A673 (cell line): ENCODE data around the gene ZER1. TPM values are rescaled to one million over a fixed set of nuclear protein-coding genes. Genes with fewer than 3 reads are reported as not detected.

ENCODE experiments used
- BruUV-seq: library from RNA; stranded (reverse); fragments of 400-500 nt; replicated peaks from 2 replicates; lab custom pipeline; 2021; lab: Mats Ljungman, UMichigan
- CTCF ChIA-PET: fragments of 300-600 bp; sonication (Branson Sonifier 250); formaldehyde crosslinking; loops from one replicate; lab custom pipeline; 2022; ENCODE audit warnings: antibody characterized with exemption; lab: Charles Lee
- POLR2A ChIA-PET: fragments of 300-600 bp; sonication (Branson Sonifier 250); formaldehyde crosslinking; loops from one replicate; lab custom pipeline; 2022; ENCODE audit warnings: antibody characterized with exemption; ENCODE audit not compliant: low non-redundant PET; lab: Charles Lee
- DNase-seq: peaks from one replicate; pipeline ENCODE4 v3.0.0-alpha.2; 2015; ENCODE audit warnings: low spot score
- H3K27ac ChIP-seq: fragments of 200-600 bp; sonication (generic); 2 replicates; pipeline ENCODE4 v1.5.1; 2016; ENCODE audit warnings: mixed run types, low read depth, mild to moderate bottlenecking, mixed read lengths, antibody characterized with exemption, low read length; ENCODE audit not compliant: poor library complexity, severe bottlenecking
- H3K27me3 ChIP-seq: fragments of 200-600 bp; sonication (generic); replicated peaks from 2 replicates; pipeline ENCODE4 v1.6.1; 2017; ENCODE audit warnings: mixed run types, low read depth, mild to moderate bottlenecking, mixed read lengths, antibody characterized with exemption, low read length; ENCODE audit not compliant: insufficient read depth, poor library complexity
- H3K36me3 ChIP-seq: fragments of 200-600 bp; sonication (generic); 2 replicates; pipeline ENCODE4 v1.6.1; 2016; ENCODE audit warnings: mixed run types, mild to moderate bottlenecking, mixed read lengths, antibody characterized with exemption, low read length; ENCODE audit not compliant: insufficient read depth, poor library complexity, severe bottlenecking
- H3K4me1 ChIP-seq: fragments of 200-600 bp; sonication (generic); 2 replicates; pipeline ENCODE4 v1.6.1; 2017; ENCODE audit warnings: mixed run types, mild to moderate bottlenecking, mixed read lengths, antibody characterized with exemption, low read length; ENCODE audit not compliant: insufficient read depth, poor library complexity, severe bottlenecking
- H3K4me3 ChIP-seq: fragments of 200-600 bp; sonication (generic); 2 replicates; pipeline ENCODE4 v1.5.1; 2016; ENCODE audit warnings: low read depth, mixed run types, mild to moderate bottlenecking, mixed read lengths, low read length; ENCODE audit not compliant: poor library complexity, severe bottlenecking
- H3K9me3 ChIP-seq: fragments of 200-600 bp; sonication (generic); 2 replicates; pipeline ENCODE4 v1.6.1; 2016; ENCODE audit warnings: mixed run types, low read depth, mild to moderate bottlenecking, mixed read lengths, antibody characterized with exemption, low read length; ENCODE audit not compliant: poor library complexity, severe bottlenecking
- EZH2 ChIP-seq: fragments of 200-600 bp; sonication (generic); IDR thresholded peaks from 2 replicates; pipeline ENCODE4 v1.6.1; 2017; ENCODE audit warnings: borderline replicate concordance, low read depth, mild to moderate bottlenecking, mixed read lengths, antibody characterized with exemption, low read length; ENCODE audit not compliant: poor library complexity, severe bottlenecking
- intact Hi-C: fragments of 100-400 bp; cut with micrococcal nuclease; formaldehyde crosslinking; loops from one replicate; pipeline ENCODE4 v1.10.0; 2022; ENCODE audit not compliant: unreplicated experiment
- total RNA-seq: library from RNA; stranded (reverse); gene quantifications from 2 replicates; pipeline ENCODE4 v1.2.3, GENCODE V29; 2021
- TF ChIP-seq, protein P1 (sequence below): fragments of 300-800, 200-600 bp; sonication (generic); conservative IDR thresholded peaks from 2 replicates; pipeline ENCODE4 v1.5.1; 2017; ENCODE audit warnings: low read depth, mild to moderate bottlenecking, antibody characterized with exemption, low read length, moderate library complexity, mixed read lengths

The ZER1 gene
- total RNA-seq, 1 experiment from 2014 or later: 12.9 TPM

DNA sequence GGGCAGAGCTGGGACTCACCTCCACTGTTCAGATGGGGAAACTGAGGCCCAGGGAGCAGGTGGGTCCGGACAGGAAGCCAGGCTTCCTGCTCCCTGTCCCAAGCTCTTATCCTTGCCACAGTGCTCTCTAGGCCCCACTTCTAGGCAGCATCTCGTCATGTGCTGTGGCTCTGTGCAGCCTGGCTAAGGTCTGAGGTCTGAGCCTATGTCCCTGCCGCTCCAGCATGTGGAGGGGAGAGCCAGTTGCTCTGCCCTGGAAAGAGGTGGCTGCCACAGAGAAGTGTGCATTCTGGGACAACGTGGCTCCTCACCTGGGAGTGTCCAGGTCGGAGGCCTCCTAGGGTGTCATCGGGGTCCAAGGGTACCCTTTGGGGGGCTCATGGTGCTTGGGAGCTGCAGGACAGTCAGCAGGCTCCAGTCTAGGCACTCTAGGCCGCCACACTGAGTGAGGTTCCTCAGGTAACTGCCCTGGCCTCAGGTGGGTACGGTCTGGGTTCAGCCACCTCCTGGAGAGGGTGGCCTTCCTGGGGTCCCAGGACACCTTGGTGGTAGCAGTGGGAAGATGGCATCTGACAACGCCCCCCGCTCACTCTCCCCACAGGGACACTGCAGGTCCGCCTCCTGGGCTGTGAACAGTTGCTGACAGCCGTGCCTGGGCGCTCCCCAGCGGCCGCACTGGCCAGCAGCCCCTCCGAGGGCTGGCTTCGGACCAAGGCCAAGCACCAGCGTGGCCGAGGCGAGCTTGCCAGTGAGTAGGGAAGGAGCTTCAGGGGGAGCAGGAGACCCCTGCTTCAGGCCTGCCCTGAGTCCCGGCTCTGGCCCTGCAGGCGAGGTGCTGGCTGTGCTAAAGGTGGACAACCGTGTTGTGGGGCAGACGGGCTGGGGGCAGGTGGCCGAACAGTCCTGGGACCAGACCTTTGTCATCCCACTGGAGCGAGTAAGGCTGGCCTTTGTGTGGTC is 59.0 kb downstream of the ZER1 start:
- Histone ChIP-seq H3K9me3 (no peaks in the 10 kb centered on the region), H3K4me3 (no peak overlapping the region), H3K4me1 (no peaks in the 10 kb centered on the region), H3K36me3 (no peaks in the 10 kb centered on the region), H3K27ac (no peak overlapping the region), H3K27me3 (no peaks in the 10 kb centered on the region)
- intact Hi-C loops: no loop called here
- ChIA-PET CTCF (no interaction called here), POLR2A (no interaction called here)
- TF ChIP-seq, protein P1, sequence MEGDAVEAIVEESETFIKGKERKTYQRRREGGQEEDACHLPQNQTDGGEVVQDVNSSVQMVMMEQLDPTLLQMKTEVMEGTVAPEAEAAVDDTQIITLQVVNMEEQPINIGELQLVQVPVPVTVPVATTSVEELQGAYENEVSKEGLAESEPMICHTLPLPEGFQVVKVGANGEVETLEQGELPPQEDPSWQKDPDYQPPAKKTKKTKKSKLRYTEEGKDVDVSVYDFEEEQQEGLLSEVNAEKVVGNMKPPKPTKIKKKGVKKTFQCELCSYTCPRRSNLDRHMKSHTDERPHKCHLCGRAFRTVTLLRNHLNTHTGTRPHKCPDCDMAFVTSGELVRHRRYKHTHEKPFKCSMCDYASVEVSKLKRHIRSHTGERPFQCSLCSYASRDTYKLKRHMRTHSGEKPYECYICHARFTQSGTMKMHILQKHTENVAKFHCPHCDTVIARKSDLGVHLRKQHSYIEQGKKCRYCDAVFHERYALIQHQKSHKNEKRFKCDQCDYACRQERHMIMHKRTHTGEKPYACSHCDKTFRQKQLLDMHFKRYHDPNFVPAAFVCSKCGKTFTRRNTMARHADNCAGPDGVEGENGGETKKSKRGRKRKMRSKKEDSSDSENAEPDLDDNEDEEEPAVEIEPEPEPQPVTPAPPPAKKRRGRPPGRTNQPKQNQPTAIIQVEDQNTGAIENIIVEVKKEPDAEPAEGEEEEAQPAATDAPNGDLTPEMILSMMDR: no peak
- no peak for TF ChIP-seq EZH2
- no TSS peak for BruUV-seq
- no peak for DNase-seq

GRCh38 chr9:128707446-128707845 is 64.3 kb downstream of the ZER1 start:
- CTCF ChIA-PET: no interaction called here
- Histone ChIP-seq H3K36me3 (peaks cover 3% of the 10 kb centered on the region), H3K4me3 (no peak overlapping the region), H3K4me1 (peaks cover 5% of the 10 kb centered on the region), H3K9me3 (no peaks in the 10 kb centered on the region), H3K27ac (no peak overlapping the region), H3K27me3 (no peaks in the 10 kb centered on the region)
- intact Hi-C loops: no loop called here
- POLR2A ChIA-PET: interaction anchor here (1.0 kb wide), 1 partner anchor 41 kb away, joined by 5 read pairs; no protein-coding TSS in a partner anchor
- no peak for TF ChIP-seq EZH2
- TF ChIP-seq, protein P1: no peak
- DNase-seq: no peak
- BruUV-seq: no TSS peak

DNA sequence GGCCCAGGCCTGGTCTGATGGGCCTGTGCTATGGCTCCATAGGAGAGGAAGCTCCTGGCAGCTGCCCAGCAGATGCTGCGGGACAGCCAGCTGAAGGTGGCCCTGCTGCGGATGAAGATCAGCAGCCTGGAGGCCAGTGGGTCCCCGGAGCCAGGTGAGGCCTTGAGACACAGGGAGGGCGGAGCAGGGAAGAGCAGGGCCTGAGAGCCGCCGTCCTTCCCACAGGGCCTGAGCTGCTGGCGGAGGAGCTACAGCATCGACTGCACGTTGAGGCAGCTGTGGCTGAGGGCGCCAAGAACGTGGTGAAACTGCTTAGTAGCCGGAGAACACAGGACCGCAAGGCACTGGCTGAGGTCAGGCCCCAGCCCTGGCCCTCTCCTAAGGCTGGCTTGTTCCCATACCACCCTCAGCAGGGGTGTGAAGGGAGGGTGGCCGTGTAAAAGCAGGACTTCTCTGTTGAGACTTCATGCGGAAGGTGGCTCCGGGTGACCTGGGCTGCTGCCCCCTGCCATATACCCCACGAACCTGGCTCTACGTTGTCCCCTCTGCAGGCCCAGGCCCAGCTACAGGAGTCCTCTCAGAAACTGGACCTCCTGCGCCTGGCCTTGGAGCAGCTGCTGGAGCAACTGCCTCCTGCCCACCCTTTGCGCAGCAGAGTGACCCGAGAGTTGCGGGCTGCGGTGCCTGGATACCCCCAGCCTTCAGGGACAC is 64.9 kb downstream of the ZER1 start:
- no peak for TF ChIP-seq EZH2
- TF ChIP-seq, protein P1: no peak
- CTCF ChIA-PET: interaction anchor here (0.5 kb wide), 1 partner anchor 178 kb away, joined by 4 read pairs; no protein-coding TSS in a partner anchor
- POLR2A ChIA-PET: no interaction called here
- no peak for DNase-seq
- H3K4me1 ChIP-seq: peaks cover 5% of the 10 kb centered on the region
- BruUV-seq: no TSS peak
- peaks cover 3% of the 10 kb centered on the region for H3K36me3 ChIP-seq
- H3K9me3 ChIP-seq: no peaks in the 10 kb centered on the region
- intact Hi-C loops: no loop called here
- no peak overlapping the region for H3K27ac ChIP-seq
- H3K4me3 ChIP-seq: no peak overlapping the region
- no peaks in the 10 kb centered on the region for H3K27me3 ChIP-seq
